Stimulated activated CD4-positive, alpha-beta T cell treated with anti-CD3 and anti-CD28 coated beads, Interleukin-1b, Interleukin-23, amount 100 ng/mL, for 1 hour (primary cell): ENCODE data around the gene DSCAML1.

Experiments
- DNase-seq, 2 donors: peaks; one replicate each; pipeline ENCODE4 v3.0.0-alpha.2; 2020; ENCODE audit warnings: low read depth in 2 of 2

DSCAML1 gene

GRCh38 chr11:117668321-117668751 lies 128.7 kb downstream of the DSCAML1 start:
- no peak for DNase-seq

GRCh38 chr11:117664897-117665296 lies 132.1 kb downstream of the DSCAML1 start:
- no peak for DNase-seq

- DNase-seq: no peak
Measured at GRCh38 chr11:117663821-117664220, 133.2 kb downstream of the DSCAML1 start.

- no peak for DNase-seq
Measured at GRCh38 chr11:117663414-117663813, 133.6 kb downstream of the DSCAML1 start.

GRCh38 chr11:117662671-117663269 lies 134.2 kb downstream of the DSCAML1 start:
- no peak for DNase-seq

GRCh38 chr11:117662255-117662654 lies 134.8 kb downstream of the DSCAML1 start:
- DNase-seq: no peak

- no peak for DNase-seq
Measured at GRCh38 chr11:117658809-117659208, 138.2 kb downstream of the DSCAML1 start.

GRCh38 chr11:117657794-117658193 lies 139.2 kb downstream of the DSCAML1 start:
- DNase-seq: no peak

GRCh38 chr11:117654281-117655255 lies 142.4 kb downstream of the DSCAML1 start:
- DNase-seq: no peak

- DNase-seq: no peak
Measured at GRCh38 chr11:117652521-117652920, 144.5 kb downstream of the DSCAML1 start.

- no peak for DNase-seq
Measured at GRCh38 chr11:117649296-117650055, 147.5 kb downstream of the DSCAML1 start.

- no peak for DNase-seq
Measured at GRCh38 chr11:117647872-117648271, 149.1 kb downstream of the DSCAML1 start.

GRCh38 chr11:117647207-117647606 lies 149.8 kb downstream of the DSCAML1 start:
- no peak for DNase-seq

GRCh38 chr11:117646411-117646810 lies 150.6 kb downstream of the DSCAML1 start:
- DNase-seq: no peak

- DNase-seq: no peak
Measured at GRCh38 chr11:117644403-117645155, 152.4 kb downstream of the DSCAML1 start.

GRCh38 chr11:117643606-117644300 lies 153.3 kb downstream of the DSCAML1 start:
- no peak for DNase-seq

GRCh38 chr11:117642835-117643234 lies 154.2 kb downstream of the DSCAML1 start:
- no peak for DNase-seq

GRCh38 chr11:117642396-117642795 lies 154.6 kb downstream of the DSCAML1 start:
- no peak for DNase-seq

GRCh38 chr11:117641008-117641915 lies 155.8 kb downstream of the DSCAML1 start:
- DNase-seq: no peak

- no peak for DNase-seq
Measured at GRCh38 chr11:117640041-117640440, 157.0 kb downstream of the DSCAML1 start.
